K562 (cell line): ENCODE measurements around the gene RBFOX2. TPM values are rescaled to one million over a fixed set of nuclear protein-coding genes. Genes with fewer than 3 reads are reported as not detected.
A peak's percentile ranks its signal among the peaks of the same experiment; 100 is the strongest.

ENCODE experiments used
- ARHGAP35 ChIP-seq: fragments of 450-650 bp; IDR thresholded peaks from 2 replicates; pipeline ENCODE4 v1.6.1; 2018; ENCODE audit not compliant: partially characterized antibody
- ARID1B ChIP-seq: fragments of 450-650 bp; IDR thresholded peaks from 2 replicates; pipeline ENCODE4 v1.6.1; 2016; ENCODE audit warnings: antibody characterized with exemption, mild to moderate bottlenecking, inconsistent platforms
- ARID3B ChIP-seq: fragments of 250-450 bp; sonication (Bioruptor Pico); IDR thresholded peaks from 2 replicates; pipeline ENCODE4 v1.4.0; 2020; ENCODE audit warnings: borderline replicate concordance
- EP300 ChIP-seq: IDR thresholded peaks from 2 replicates; pipeline ENCODE4 v1.6.1; 2012; ENCODE audit warnings: low read length, improper control_type of control experiment
- GATAD2A ChIP-seq: fragments of 450-650 bp; IDR thresholded peaks from 2 replicates; pipeline ENCODE4 v1.6.1; 2017
- GTF2F1 ChIP-seq: IDR thresholded peaks from 2 replicates; pipeline ENCODE4 v1.6.1; 2011; ENCODE audit warnings: low read depth, low read length, improper control_type of control experiment
- MAX ChIP-seq: sonication (generic); formaldehyde crosslinking; IDR thresholded peaks from 2 replicates; pipeline ENCODE4 v1.9.0; 2022; ENCODE audit warnings: mild to moderate bottlenecking, missing genetic modification reagents
- NCOA2 ChIP-seq, 2 experiments: fragments of 450-650 bp; IDR thresholded peaks; 2 replicates each; pipeline ENCODE4 v1.6.1; 2018; ENCODE audit warnings: mild to moderate bottlenecking in 2 of 2, moderate library complexity in 1 of 2; ENCODE audit not compliant: partially characterized antibody in 2 of 2
- NR4A1 ChIP-seq, 2 experiments: fragments of 250-450 bp in 1 of 2; fragments of 450-650 bp in 1 of 2; sonication (Bioruptor Pico) in 1 of 2; IDR thresholded peaks; 2 replicates each; pipeline versions ENCODE4 v1.4.0 to v1.6.1; 2016 to 2020; ENCODE audit warnings: mild to moderate bottlenecking in 2 of 2, missing compliant biosample characterization in 1 of 2, missing genetic modification characterization in 1 of 2, moderate library complexity in 1 of 2
- PRMT5 ChIP-seq: sonication (generic); formaldehyde crosslinking; IDR thresholded peaks from 2 replicates; pipeline ENCODE4 v1.5.0; 2020; ENCODE audit warnings: missing genetic modification reagents
- PTBP1 ChIP-seq: fragments of 200-400 bp; formaldehyde crosslinking; IDR thresholded peaks from 2 replicates; pipeline ENCODE4 v1.6.1; 2017; ENCODE audit warnings: low read depth, low read length
- RBM15 ChIP-seq: fragments of 200-400 bp; formaldehyde crosslinking; IDR thresholded peaks from 2 replicates; pipeline ENCODE4 v1.6.1; 2018; ENCODE audit warnings: mild to moderate bottlenecking, low read length, moderate library complexity; ENCODE audit not compliant: insufficient read depth
- YY1 ChIP-seq, 3 experiments: IDR thresholded peaks; 2 replicates each; pipeline ENCODE4 v1.6.1; 2011; ENCODE audit warnings: low read length in 2 of 3, mild to moderate bottlenecking in 2 of 3, moderate library complexity in 2 of 3, borderline replicate concordance in 1 of 3, control low read depth in 1 of 3, low read depth in 1 of 3; ENCODE audit not compliant: insufficient read depth in 3 of 3, insufficient replicate concordance in 2 of 3, control insufficient read depth in 1 of 3, insufficient read length in 1 of 3; ENCODE audit errors: extremely low read depth in 1 of 3
- ZEB2 ChIP-seq: fragments of 450-650 bp; IDR thresholded peaks from 2 replicates; pipeline ENCODE4 v1.6.1; 2016
- ZKSCAN1 ChIP-seq: fragments of 150-350 bp; IDR thresholded peaks from 2 replicates; pipeline ENCODE4 v1.6.1; 2016; ENCODE audit warnings: low read depth, low read length
- ZNF133 ChIP-seq: fragments of 250-450 bp; sonication (Bioruptor Pico); IDR thresholded peaks from 2 replicates; pipeline ENCODE4 v1.4.0; 2020; ENCODE audit warnings: mild to moderate bottlenecking
- ZNF174 ChIP-seq: fragments of 250-450 bp; sonication (Bioruptor Pico); IDR thresholded peaks from 2 replicates; pipeline ENCODE4 v1.4.0; 2020; ENCODE audit warnings: mild to moderate bottlenecking
- ZNF347 ChIP-seq: fragments of 450-650 bp; formaldehyde crosslinking; IDR thresholded peaks from 2 replicates; pipeline ENCODE4 v1.4.0; 2020; ENCODE audit warnings: low read depth, mild to moderate bottlenecking, moderate library complexity
- ZNF395 ChIP-seq: fragments of 200-800 bp; sonication (Bioruptor generic); IDR thresholded peaks from 2 replicates; pipeline ENCODE4 v1.6.1; 2017; ENCODE audit warnings: missing genetic modification characterization, missing compliant biosample characterization
- ZNF583 ChIP-seq: fragments of 250-450 bp; sonication (Bioruptor Pico); IDR thresholded peaks from 2 replicates; pipeline ENCODE4 v1.4.0; 2020
- ZNF639 ChIP-seq, 2 experiments: fragments of 200-800 bp in 1 of 2; sonication (Bioruptor generic) in 1 of 2; sonication (generic) in 1 of 2; formaldehyde crosslinking in 1 of 2; IDR thresholded peaks in 1 of 2; conservative IDR thresholded peaks in 1 of 2; 2 replicates each; pipeline versions ENCODE4 v1.5.0 to v1.6.1; 2016 to 2020; ENCODE audit warnings: missing compliant biosample characterization in 1 of 2, missing genetic modification characterization in 1 of 2, missing genetic modification reagents in 1 of 2
- ZNF766 ChIP-seq: fragments of 200-800 bp; sonication (Bioruptor generic); conservative IDR thresholded peaks from 2 replicates; pipeline ENCODE4 v1.6.1; 2016; ENCODE audit warnings: missing genetic modification characterization, missing compliant biosample characterization
- polyA plus RNA-seq, 8 experiments: library from polyadenylated mRNA; depleted of rRNA in 4 of 8; stranded (reverse) in 5 of 8; unstranded in 3 of 8; fragments of >200 nt; fragmentation: Nextera tagmentation in 2 of 8; fragmentation: Illumina TruSeq in 1 of 8; extraction: Ambion mirVana in 2 of 8; extraction: Trizol in 1 of 8; gene quantifications; 2 replicates each; pipeline versions ENCODE4 v1.2.1 to v1.2.3, GENCODE V29; 2011 to 2014; ENCODE audit warnings: inconsistent platforms in 1 of 8, missing spikeins in 1 of 8
- total RNA-seq, 7 experiments: library from RNA; depleted of rRNA in 6 of 7; stranded (reverse); fragments of >200 nt in 6 of 7; fragmentation: Illumina TruSeq in 2 of 7; extraction: Trizol in 2 of 7; gene quantifications; 2 replicates each; pipeline versions ENCODE4 v1.2.1 to v1.2.3, GENCODE V29; 2011 to 2021; ENCODE audit warnings: low replicate concordance in 1 of 7
- TF ChIP-seq, protein P1 (sequence below): fragments of 450-650 bp; formaldehyde crosslinking; IDR thresholded peaks from 2 replicates; pipeline ENCODE4 v1.4.0; 2022; ENCODE audit warnings: missing genetic modification characterization

RBFOX2 gene
- total and polyA plus RNA-seq, 9 of the 15 experiments (the other 6 are each of a cell fraction or from before 2014, with no cell fraction given), result 5.8 to 24.8 (median 14.2) TPM

DNA sequence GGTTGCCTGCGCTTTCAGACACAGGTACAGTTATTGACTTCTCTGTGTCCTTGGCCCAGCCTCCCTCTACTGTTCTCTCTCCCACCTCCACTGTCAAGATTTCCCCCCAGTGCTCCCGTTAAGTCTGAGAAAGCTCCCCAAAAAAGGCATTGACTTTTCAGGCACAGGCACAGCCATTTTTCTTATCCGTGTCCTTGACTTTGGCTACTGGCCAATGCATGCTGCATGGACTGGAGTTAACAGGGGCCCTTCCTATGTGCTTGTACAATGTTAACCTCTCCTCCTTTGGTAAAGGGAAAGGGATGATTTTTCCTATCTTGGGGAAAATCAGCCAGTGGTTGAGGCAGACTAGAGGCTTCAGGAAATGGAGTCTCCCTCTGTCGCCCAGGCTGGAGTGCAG, 306.7 kb downstream of the RBFOX2 start (continued):
- 0 out of 4 replicates have a peak, but pooled peaks of 1 of the 2 experiments have one; percentile 30 for TF ChIP-seq ZNF639 (CRISPR knock-in tag; conservative IDR thresholded peaks at IDR 0.05 in 1 of 2, IDR thresholded peaks at IDR 0.05 in 1 of 2)
- TF ChIP-seq PTBP1, result no peak
- TF ChIP-seq MAX (CRISPR knock-in tag), result no peak
- TF ChIP-seq, protein P1, sequence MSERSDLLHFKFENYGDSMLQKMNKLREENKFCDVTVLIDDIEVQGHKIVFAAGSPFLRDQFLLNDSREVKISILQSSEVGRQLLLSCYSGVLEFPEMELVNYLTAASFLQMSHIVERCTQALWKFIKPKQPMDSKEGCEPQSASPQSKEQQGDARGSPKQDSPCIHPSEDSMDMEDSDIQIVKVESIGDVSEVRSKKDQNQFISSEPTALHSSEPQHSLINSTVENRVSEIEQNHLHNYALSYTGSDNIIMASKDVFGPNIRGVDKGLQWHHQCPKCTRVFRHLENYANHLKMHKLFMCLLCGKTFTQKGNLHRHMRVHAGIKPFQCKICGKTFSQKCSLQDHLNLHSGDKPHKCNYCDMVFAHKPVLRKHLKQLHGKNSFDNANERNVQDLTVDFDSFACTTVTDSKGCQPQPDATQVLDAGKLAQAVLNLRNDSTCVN (CRISPR knock-in tag), result no peak
- no peak for TF ChIP-seq NR4A1 (CRISPR knock-in tag; IDR thresholded peaks at IDR 0.05)
- 0 out of 2 replicates have a peak, but pooled peaks have one; percentile 46 for TF ChIP-seq NR4A1 (tag; IDR thresholded peaks at IDR 0.05)
- TF ChIP-seq ARHGAP35, result no peak
- 0 out of 2 replicates have a peak, but pooled peaks have one; percentile 19 for TF ChIP-seq ARID1B
- no peak for TF ChIP-seq ZNF133
- no peak for TF ChIP-seq ZKSCAN1
- no peak for TF ChIP-seq ZEB2
- TF ChIP-seq ARID3B, result no peak
- peak; percentile 62; the same call in 1 of the 2 replicates for TF ChIP-seq ZNF766 (CRISPR knock-in tag)
- TF ChIP-seq NCOA2 (IDR thresholded peaks at IDR 0.05; ENCODE audit: partially characterized antibody in 2 of 2), result no peak
- no peak for TF ChIP-seq ZNF395
- no peak for TF ChIP-seq EP300
- TF ChIP-seq ZNF347 (CRISPR knock-in tag), result no peak
- TF ChIP-seq GATAD2A, result no peak
- TF ChIP-seq YY1 (IDR thresholded peaks at IDR 0.05; ENCODE audit: borderline replicate concordance in 1 of 3, control insufficient read depth in 1 of 3, extremely low read depth in 1 of 3, insufficient read depth in 3 of 3, insufficient read length in 1 of 3, insufficient replicate concordance in 2 of 3, low read depth in 1 of 3, low read length in 2 of 3), result peak in 1 of 3 experiments; percentile 25
- TF ChIP-seq RBM15, result no peak
- TF ChIP-seq PRMT5 (CRISPR knock-in tag), result no peak
- no peak for TF ChIP-seq ZNF174 (CRISPR knock-in tag)
- TF ChIP-seq GTF2F1, result no peak
- no peak for TF ChIP-seq ZNF583 (CRISPR knock-in tag)
